ENCODE measurements around the gene ZNF414.

- TF ChIP-seq POLR2A (IDR thresholded peaks at IDR 0.05; ENCODE audit: low read depth, low read length) (no peak), POLR2AphosphoS5 (IDR thresholded peaks at IDR 0.05; ENCODE audit: low read depth, low read length) (no peak), SPI1 (IDR thresholded peaks at IDR 0.05; ENCODE audit: low read depth, low read length) (no peak)
Observed at GRCh38 chr19:8500158-8500557, 13.8 kb downstream of the ZNF414 start.

Data from GM12891 (cell line).